DMS153 treated with DMSO at 0.1 percent for 48 hours (cell line): ENCODE data around the gene MPDU1.
A peak's percentile ranks its signal among the peaks of the same experiment; 100 is the strongest.

Experiments used
- DNase-seq: peaks from one replicate; lab custom pipeline; 2025; ENCODE audit not compliant: unreplicated experiment; lab: John Stamatoyannopoulos, UW

MPDU1 gene

GRCh38 chr17:7560172-7561027 is 23.3 kb upstream of the MPDU1 start:
- no peak for DNase-seq

DNA sequence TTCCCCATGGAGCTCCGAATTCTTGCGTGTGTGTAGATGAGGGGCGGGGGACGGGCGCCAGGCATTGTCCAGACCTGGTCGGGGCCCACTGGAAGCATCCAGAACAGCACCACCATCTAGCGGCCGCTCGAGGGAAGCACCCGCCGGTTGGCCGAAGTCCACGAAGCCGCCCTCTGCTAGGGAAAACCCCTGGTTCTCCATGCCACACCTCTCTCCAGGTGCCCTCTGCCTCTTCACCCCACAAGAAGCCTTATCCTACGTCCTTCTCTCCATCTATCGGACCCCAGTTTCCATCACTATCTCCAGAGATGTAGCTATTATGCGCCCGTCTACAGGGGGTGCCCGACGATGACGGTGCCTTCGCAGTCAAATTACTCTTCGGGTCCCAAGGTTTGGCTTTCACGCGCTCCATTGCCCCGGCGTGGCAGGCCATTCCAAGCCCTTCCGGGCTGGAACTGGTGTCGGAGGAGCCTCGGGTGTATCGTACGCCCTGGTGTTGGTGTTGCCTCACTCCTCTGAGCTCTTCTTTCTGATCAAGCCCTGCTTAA is 22.6 kb upstream of the MPDU1 start:
- DNase-seq = peak; percentile 48

DNA sequence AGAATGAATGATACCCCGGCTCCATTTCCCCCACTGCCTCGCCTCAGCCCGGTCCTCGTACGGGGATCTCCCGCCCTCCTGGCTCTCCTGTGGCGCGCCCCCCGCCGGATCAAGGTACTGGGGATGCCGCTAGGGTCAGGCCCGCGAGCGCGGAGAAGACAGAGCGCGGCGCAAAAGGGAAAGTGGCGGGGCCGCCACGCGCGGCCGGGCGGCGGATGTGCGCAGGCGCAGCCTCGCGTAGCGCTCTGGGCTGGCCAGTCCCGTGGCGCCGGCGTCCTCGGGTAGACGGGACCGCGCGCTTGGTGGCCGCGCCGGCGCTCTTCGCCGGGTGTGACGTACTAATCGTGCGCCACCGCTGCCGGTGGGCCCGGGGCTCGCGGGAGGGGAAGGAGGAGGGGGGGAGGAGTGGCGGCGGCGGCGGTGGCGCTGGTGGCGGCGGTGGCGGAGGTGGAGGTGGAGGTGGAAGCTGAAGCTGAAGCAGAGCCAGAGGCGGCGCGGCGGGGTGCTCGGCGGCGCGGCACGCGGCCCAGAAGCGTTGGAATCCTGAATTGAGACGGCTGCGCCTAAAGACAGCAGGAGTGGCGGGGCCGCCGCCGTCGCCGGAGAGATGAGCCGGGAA is 22.0 kb upstream of the MPDU1 start, which contains the start of gene SENP3:
Gene SENP3 (plus strand): TSS at position 331 of the 619 bp plus-strand sequence. CDS start 1,158 bp downstream, outside the sequence.
- no peak for DNase-seq

GRCh38 chr17:7562208-7562605 is 21.4 kb upstream of the MPDU1 start:
- no peak for DNase-seq

- DNase-seq = no peak
These were observed 20.4 kb upstream of the MPDU1 start for GRCh38 chr17:7563115-7563869.

DNA sequence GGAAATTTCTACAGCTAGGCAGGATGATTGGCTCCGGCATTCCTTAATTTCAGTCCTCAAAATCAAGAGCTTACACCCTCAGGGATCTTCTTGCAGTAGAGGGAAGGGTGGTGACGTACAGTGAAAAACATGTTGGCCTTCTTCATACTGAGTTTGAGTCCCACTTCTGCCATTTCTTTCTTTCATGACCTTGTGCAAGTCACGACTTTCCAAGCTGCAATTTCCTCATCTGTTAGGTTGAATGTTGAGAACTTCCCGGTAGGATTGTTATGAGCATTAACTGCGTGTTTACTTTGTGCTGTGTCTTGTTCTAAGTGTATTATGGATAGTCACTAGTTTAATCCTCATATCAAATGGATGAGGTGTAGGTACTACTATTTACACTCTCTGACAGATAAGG is 14.1 kb upstream of the MPDU1 start:
- DNase-seq = no peak

DNA sequence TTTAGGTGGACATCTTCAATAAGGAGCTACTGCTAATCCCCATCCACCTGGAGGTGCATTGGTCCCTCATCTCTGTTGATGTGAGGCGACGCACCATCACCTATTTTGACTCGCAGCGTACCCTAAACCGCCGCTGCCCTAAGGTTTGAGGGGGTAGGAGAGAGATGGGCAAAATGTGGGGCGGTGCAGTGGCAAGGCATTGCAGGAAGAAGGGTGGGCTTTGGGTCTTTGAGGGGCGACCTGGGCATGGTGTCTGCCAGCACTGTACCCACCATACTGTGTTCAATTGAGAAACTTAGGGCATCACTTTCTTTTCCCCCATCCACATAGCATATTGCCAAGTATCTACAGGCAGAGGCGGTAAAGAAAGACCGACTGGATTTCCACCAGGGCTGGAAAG is 13.3 kb upstream of the MPDU1 start:
- DNase-seq = no peak

GRCh38 chr17:7572338-7572587 is 11.4 kb upstream of the MPDU1 start:
- DNase-seq = no peak

GRCh38 chr17:7572588-7573323 is 10.9 kb upstream of the MPDU1 start:
- DNase-seq = peak; percentile 81

DNA sequence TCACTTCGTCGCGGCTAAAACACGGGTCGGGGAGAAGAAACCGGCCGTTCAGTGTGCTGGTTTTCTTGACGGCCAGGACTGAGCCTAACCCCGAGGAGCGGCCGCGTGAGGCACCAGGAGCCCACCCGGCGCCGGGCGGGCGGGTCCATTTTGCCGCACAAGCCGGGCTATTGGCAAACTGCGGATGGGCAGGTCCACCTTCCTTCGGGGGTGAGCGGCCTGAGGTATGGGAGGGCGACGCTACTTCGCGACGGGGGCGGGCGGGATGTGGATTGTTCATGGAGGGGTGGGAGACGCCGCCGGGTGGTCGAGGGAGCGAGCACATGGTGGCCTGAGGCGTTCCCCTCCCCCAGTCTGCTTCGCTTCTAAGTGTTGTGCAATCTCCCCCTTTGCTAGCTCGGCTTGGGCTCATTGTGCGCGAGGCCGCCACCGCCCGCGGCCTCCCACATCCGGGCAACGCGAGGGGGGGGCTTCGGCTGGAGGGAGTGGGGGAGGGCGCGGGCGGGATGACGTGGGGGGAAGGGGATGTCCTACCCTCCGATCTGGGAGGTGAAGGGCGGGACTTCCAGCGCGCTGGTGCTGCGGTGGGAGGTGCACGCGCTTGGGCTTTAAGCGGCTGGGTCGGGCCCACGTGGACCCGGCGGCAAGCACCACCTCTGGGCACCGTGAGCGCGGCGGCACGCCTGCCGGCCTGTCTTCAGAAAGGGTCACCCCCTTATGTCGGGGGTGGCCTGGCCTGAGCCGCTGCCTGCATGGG is 10.2 kb upstream of the MPDU1 start:
- no peak for DNase-seq

- no peak for DNase-seq
These were observed 9.3 kb upstream of the MPDU1 start for GRCh38 chr17:7574176-7574953.

GRCh38 chr17:7575481-7575883 is 8.2 kb upstream of the MPDU1 start:
- DNase-seq = no peak

DNA sequence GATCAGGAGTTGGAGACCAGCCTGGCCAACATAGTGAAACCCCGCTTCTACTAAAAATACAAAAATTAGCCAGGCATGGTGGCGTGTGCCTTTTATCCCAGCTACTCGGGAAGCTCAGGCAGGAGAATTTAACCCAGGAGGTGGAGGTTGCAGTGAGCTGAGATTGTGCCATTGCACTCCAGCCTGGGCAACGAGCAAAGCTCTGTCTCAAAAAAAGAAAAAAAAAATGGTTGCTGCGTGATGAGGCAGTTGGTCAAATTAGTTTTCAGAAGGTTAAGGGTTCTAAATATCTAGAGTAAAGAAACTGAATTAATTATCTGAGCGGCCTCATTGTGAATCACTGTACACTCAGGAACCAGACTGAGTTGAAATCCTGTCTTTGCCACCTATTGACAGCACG is 7.7 kb upstream of the MPDU1 start:
- no peak for DNase-seq

DNA sequence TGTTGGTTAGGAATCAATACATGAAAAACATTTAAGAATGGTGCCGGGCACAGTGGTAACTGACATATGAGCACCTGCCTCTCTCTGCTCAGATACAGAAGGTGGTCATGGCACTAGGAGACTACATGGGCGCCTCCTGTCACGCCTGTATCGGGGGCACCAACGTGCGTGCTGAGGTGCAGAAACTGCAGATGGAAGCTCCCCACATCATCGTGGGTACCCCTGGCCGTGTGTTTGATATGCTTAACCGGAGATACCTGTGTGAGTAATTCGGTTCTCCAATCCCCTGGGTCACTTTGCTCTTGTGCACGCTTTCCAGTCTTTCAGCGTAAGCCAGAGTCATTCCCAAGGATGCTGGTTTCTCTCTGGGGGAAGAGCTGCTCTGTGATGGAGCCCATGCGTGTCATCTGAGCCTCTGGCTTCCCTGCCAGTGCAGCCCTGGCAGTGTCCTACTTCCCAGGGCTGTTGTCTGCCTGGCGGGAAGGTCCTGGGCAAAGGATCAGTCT is 7.2 kb upstream of the MPDU1 start:
- no peak for DNase-seq

DNA sequence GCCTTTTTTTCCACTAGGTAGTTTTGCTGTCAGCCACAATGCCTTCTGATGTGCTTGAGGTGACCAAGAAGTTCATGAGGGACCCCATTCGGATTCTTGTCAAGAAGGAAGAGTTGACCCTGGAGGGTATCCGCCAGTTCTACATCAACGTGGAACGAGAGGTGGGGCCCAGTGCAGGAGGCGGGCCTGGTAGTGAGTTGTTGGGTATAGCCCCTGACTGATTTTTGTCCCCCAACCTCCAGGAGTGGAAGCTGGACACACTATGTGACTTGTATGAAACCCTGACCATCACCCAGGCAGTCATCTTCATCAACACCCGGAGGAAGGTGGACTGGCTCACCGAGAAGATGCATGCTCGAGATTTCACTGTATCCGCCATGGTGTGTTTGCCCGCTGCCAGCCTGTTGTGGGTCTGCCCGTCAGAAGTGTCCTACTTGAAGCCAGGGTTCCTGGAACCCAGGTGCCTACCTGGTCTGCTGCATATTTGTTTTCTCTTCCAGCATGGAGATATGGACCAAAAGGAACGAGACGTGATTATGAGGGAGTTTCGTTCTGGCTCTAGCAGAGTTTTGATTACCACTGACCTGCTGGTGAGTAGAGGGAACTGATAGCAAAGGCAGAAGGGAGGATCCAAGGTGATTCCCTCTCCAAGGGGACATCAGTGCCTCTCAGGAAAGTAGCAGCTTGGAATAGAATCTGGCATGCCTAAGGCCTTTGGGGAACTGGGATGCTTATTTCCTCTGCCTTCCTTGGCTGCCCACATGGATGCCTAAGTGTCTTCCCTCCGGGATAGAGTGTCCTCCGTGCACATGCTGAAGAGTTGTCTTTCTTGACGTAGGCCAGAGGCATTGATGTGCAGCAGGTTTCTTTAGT is 6.1 kb upstream of the MPDU1 start:
- DNase-seq = no peak

- DNase-seq = no peak
These were observed 4.4 kb upstream of the MPDU1 start, which contains the start of gene CD68 for GRCh38 chr17:7579001-7579833. TSS of gene CD68 (plus strand) at chr17:7579638. CDS start at chr17:7579678, 40 bp downstream.

DNA sequence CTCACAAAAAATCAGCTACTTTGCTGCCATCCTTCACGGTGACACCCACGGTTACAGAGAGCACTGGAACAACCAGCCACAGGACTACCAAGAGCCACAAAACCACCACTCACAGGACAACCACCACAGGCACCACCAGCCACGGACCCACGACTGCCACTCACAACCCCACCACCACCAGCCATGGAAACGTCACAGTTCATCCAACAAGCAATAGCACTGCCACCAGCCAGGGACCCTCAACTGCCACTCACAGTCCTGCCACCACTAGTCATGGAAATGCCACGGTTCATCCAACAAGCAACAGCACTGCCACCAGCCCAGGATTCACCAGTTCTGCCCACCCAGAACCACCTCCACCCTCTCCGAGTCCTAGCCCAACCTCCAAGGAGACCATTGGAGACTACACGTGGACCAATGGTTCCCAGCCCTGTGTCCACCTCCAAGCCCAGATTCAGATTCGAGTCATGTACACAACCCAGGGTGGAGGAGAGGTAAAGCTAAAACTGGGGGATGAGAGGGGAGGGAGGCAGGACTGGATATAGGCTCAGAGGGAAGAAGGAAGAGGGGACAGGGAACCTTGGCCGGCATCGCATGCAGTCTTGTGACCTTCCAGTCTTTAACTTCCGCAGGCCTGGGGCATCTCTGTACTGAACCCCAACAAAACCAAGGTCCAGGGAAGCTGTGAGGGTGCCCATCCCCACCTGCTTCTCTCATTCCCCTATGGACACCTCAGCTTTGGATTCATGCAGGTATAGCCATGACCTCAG is 3.6 kb upstream of the MPDU1 start:
- no peak for DNase-seq
